Epithelial cell of prostate (primary cell): ENCODE data around the gene RPA1.
"Not testable (repeated sequence)": the region's sequence is repeated elsewhere in the genome, so short reads cannot be mapped to it uniquely, and the experiment has no call there.

ENCODE experiments used
- DNase-seq: peaks from one replicate; pipeline ENCODE4 v3.0.0-alpha.2; 2011; ENCODE audit warnings: low read depth, low spot score
- H3K27ac ChIP-seq: fragments of 450-650 bp; 2 replicates; pipeline ENCODE4 v1.5.1; 2017; ENCODE audit warnings: mild to moderate bottlenecking

RPA1 gene

GRCh38 chr17:1872976-1873375 lies 43.2 kb downstream of the RPA1 start:
- no peak for DNase-seq
- H3K27ac ChIP-seq = no peak overlapping the region

DNA sequence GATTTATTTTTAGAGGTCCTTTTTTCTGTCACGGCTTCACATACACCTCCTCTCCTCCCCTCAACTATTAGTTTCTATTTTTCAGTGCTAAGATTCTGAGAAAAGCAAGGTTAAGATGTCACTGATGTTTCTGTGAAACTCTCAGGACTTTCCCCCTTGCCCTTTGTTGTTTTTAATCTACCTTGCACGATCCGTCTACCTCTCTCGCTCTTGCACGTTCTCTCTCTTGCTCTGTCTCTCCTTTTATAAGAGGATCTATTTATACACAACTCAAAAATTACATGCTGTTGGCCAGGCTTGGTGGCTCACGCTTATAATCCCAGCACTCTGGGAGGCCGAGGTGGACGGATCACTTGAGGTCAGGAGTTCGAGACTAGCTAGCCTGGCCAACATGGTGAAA lies 43.6 kb downstream of the RPA1 start:
- DNase-seq = no peak
- H3K27ac ChIP-seq = no peak overlapping the region

GRCh38 chr17:1875597-1875996 lies 45.8 kb downstream of the RPA1 start:
- no peak overlapping the region for H3K27ac ChIP-seq
- no peak for DNase-seq

- no peak for DNase-seq
- H3K27ac ChIP-seq = no peak overlapping the region
Observed at GRCh38 chr17:1878419-1879121, 48.8 kb downstream of the RPA1 start.

GRCh38 chr17:1880851-1881630 lies 51.2 kb downstream of the RPA1 start:
- no peak for DNase-seq
- no peak overlapping the region for H3K27ac ChIP-seq

DNA sequence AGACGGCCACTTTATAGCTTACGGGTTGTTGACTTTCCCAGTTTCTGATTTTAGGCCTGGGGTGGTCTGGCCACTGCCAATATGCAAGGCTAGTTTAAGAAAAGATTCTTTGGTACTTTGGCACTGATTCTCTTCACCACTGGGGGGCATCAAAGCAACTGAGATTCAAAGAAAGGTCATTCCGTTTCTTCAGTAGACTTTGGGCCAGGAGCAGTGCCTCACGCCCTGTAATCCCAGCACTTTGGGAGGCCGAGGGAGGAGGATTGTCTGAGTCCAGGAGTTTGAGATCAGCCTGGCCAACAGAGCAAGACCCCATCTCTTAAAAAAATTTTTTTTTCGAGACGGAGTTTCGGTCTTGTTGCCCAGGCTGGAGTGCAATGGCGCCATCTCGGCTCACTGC lies 53.0 kb downstream of the RPA1 start:
- H3K27ac ChIP-seq = no peak overlapping the region
- DNase-seq = no peak

DNA sequence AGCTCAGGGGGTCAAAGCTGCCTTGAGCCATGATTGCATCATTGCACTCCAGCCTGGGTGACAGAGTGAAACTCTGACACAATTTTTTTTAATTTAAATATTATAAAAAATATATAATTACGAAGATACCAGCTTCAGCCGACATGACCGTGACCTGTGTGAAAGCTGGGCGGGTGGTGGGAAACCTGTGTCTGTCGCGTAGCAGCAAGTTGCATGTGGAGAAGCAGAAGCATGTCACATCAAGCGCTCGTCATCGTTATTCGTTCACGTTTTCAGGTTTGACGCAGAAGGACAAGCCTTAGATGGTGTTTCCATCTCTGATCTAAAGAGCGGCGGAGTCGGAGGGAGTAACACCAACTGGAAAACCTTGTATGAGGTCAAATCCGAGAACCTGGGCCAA lies 53.7 kb downstream of the RPA1 start:
- no peak overlapping the region for H3K27ac ChIP-seq
- DNase-seq = no peak

DNA sequence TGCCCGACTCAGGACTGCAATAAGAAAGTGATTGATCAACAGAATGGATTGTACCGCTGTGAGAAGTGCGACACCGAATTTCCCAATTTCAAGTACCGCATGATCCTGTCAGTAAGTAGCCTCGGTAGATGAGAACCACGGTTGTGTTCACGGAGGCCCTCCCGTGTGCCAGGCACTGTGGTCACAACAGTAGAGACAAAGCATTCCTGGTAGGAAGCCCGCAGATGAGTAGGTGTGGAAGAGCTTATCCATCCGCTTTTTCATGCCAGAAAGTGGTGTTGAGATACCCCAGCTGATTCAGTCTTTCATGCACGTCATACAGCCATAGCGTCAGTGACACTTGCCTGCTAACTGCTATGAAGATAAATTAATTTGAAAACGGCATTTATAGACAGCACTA lies 58.9 kb downstream of the RPA1 start:
- DNase-seq = no peak
- H3K27ac ChIP-seq = no peak overlapping the region

DNA sequence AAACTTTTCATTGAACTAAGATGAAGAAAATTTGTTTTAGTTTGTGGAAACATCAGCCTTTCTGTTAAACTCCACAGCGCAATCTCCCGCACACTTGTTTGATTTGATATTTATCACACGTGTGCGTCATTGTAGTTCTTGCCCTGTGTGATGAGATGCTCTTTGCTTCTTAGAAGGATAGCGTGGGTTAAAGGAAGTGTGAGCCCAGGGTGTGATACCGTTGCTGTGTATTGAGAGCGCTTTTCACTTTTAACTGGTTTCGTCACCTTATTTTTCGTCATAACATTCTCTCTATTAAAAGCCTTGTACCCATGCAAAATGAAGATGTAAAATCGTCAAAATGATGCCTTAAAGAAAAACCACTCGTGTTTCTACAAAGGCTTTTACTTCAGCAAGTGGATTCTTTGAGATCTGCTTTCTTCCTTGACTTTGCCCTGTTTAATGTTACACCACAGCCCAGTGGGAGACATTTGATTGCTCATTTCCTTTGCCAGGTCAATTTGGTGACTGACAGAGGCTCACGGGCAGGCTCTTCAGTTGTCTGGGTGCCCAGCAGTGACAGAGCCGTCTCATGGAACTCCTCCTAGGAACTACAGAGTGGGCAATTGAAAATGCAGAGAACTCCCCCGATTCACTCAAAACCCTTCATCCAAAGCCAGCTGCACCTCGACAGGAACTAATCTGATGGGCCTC lies 61.1 kb downstream of the RPA1 start:
- no peak overlapping the region for H3K27ac ChIP-seq
- DNase-seq = no peak

- no peak overlapping the region for H3K27ac ChIP-seq
- DNase-seq = no peak
Observed at GRCh38 chr17:1894753-1895339, 65.0 kb downstream of the RPA1 start.

- not testable (repeated sequence) for H3K27ac ChIP-seq, DNase-seq
Observed at GRCh38 chr17:1895479-1895878, 65.7 kb downstream of the RPA1 start.

GRCh38 chr17:1896243-1897104 lies 66.7 kb downstream of the RPA1 start:
- no peak for DNase-seq
- no peak overlapping the region for H3K27ac ChIP-seq

- DNase-seq = no peak
- H3K27ac ChIP-seq = no peak overlapping the region
Observed at GRCh38 chr17:1897105-1897656, 67.4 kb downstream of the RPA1 start.

DNA sequence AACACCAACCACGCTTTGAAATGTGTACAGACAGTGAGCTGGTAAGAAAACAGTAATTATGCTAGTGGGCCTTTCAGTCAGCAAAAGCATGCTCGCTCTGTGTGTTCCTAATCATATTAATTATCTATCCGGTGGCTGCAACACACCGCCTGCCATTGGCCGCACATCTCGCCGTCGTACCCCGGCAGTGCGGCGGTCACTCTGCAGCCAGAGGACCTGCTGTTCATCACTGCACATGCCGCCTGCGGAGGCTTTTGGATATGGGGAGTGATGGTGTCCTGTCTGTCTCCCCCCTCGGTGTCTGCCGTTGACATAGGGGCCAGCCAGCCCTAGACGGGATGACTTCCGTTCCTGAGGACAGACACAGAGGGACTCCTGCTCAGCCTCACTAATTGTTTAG lies 68.5 kb downstream of the RPA1 start:
- no peak overlapping the region for H3K27ac ChIP-seq
- no peak for DNase-seq

DNA sequence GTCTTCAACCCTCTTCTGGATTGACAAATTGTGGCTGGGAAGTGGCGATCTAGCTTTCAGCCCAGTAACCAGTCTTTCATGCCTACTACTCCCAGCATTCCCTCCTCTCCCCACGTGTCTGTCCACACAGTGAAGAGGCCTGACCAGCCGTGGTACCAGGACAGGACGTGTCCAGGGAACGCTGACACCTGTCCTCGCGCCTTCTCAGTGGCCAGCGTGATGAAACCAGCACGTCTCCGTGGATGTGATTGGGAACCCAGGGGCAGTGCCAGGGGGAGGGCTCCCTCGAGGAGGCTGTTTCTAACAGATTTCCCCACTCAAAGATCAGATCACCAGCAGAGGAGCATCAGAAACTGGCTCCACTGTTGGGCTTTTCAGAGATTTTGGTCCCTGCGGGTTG lies 69.1 kb downstream of the RPA1 start:
- no peak for DNase-seq
- no peak overlapping the region for H3K27ac ChIP-seq

- DNase-seq = no peak
- no peak overlapping the region for H3K27ac ChIP-seq
Observed at GRCh38 chr17:1899403-1900000, 69.7 kb downstream of the RPA1 start.

DNA sequence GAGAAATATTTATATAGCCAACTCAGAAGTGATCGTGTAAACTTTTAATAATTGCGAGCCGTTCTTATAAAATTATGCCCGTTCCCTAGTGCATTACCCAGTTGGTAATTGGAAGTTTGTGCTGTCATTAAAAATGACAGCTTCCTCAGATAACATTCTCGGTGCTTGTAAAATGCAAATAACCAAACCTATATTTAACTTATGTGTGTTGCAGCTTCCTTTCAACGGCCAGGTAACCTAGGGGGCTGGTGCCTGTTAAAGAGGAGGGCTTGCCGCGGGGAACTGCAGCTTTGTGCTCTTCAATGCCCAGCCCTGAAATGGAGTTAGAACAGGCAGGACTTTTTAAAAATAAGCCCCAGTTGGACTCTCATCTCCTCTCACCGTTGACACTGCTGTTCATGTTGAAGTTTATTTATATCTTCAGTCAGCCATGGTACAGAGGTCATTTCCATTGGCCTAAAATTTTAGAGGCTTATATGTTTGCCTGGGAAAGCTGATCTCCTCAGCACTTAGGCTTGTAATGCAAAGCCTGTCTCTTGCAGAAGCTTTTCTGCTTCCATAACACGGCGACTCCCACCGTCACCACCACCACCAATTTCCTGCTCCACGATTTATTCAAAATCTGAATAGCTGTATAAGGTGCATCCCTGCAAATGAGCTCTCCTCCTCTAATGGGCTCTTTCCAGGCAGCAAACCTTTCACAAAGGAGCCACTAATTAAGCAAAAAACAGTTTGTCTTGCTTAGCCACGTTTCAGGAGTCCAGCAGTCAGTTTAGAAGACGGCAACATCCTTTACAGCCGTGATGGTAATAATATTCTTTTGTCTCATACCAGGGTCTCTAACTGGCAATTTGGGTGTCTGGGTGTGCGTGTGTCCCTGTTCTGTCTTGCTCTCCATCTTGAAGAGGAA lies 74.7 kb downstream of the RPA1 start:
- no peak for DNase-seq
- no peak overlapping the region for H3K27ac ChIP-seq

GRCh38 chr17:1905190-1905913 lies 75.5 kb downstream of the RPA1 start:
- no peak overlapping the region for H3K27ac ChIP-seq
- no peak for DNase-seq
